CD4-positive, alpha-beta T cell treated with Interleukin-4 for 1 hour (primary cell): ENCODE results near the gene PRKAR1B.
"Not testable (repeated sequence)": the region's sequence is repeated elsewhere in the genome, so short reads cannot be mapped to it uniquely, and the experiment has no call there.

Experiments
- DNase-seq, 2 donors: peaks; one replicate each; pipeline ENCODE4 v3.0.0-alpha.2; 2020 to 2022

Gene PRKAR1B

GRCh38 chr7:638256-639011 lies 88.6 kb downstream of the PRKAR1B start:
- no peak for DNase-seq

DNA sequence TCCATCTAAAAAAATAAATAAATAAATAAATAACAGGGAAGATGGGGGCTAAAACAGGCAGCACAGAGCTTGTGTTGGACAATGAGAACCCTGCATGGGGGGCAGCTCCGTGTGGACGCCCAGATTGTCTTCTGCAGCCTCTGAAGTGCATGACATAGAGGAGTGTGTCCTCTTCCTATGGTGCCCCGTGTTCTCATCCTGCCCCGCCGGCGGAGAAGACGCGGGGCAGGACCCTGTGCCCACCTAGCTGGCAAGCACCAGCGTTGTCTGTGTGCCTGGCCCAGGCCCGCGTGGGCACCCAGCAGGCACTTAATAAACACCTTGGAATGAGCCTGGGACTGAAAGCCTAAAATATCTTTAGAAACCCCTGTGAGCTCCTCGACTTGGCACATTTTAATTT lies 89.3 kb downstream of the PRKAR1B start:
- DNase-seq: no peak

DNA sequence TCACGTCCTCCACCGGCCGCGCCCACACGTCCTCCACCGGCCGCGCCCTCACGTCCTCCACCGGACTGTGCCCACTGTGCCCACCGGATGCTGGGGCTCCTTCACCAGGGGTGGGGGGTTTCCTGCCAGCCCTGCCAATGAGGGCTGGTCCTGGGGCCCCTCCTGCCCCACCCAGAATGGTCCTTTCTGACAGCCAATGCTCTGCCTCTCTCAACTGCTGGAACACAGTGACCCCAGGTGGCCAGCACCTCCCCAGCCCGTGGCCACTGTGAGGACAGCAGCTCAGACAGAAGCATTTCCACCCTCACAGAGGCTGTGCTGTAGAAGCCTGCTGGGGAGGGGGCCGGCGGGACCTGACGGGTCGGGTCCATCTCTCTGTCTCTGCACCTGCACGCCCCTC lies 90.7 kb downstream of the PRKAR1B start:
- DNase-seq: peak; percentile 55 to 63

DNA sequence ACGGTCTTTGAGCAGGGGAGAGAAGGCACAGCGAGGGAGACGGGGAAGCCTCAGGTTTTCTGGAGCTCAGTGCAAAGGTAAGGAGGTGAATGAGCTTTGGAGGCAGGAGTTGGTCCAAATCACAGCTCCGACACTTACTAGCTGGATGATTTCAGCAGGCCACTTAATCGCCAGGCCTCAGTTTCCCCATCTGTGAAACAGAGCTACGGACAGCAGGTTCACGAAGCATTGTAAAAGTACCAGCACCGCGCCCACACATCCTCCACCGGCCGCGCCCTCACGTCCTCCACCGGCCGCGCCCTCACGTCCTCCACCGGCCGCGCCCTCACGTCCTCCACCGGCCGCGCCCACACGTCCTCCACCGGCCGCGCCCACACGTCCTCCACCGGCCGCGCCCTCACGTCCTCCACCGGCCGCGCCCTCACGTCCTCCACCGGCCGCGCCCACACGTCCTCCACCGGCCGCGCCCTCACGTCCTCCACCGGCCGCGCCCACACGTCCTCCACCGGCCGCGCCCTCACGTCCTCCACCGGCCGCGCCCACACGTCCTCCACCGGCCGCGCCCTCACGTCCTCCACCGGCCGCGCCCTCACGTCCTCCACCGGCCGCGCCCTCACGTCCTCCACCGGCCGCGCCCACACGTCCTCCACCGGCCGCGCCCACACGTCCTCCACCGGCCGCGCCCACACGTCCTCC lies 91.2 kb downstream of the PRKAR1B start:
- DNase-seq: not testable (repeated sequence)

DNA sequence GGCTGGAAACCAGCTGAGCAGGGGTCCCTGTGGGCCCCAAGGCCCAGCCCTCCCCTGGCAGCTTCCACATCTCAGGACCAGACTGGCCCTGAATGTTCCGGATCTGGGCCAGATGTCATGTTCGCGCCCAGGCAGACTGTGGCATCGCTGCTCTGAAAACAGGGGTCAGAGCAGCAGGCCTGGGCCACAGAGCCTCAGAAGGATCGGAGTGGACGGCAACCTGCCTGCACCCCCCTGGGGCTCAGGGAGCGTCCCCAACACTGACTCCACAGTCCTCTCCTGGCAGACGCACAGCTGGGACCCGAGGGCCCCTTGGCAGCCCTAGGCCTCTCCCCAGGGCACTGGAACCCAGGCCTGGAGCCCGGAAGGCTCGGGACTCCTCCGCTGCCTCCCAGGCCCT lies 91.9 kb downstream of the PRKAR1B start:
- no peak for DNase-seq

DNA sequence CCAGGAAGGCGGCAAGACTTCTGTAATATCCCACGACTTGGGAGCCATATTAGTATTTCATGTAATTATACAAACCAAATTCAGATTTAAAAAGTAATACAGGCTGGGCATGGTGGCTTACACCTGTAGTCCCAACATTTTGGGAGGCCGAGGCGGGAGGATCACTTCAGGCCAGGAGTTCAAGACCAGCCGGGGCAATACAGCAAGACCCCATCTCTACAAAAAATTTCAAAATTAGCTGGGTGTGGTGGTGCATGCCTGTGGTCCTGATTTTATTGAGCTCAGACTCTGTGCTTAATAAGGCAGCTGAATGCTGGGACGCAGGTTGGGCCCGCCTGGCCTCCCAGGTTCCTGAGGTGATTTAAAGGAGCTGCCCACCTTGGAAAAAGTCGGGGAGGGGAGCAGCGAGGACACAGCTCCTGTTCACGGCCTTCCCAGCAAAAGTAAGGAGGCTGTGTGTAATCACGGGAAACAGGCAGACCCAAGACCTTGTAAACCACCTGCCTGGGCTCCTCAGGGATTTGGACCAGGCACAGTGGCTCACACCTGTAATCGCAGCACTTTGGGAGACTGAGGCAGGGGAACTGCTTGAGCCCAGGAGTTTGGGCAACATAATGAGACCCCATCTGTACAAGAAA lies 93.6 kb downstream of the PRKAR1B start:
- DNase-seq: no peak

GRCh38 chr7:632831-633210 lies 94.3 kb downstream of the PRKAR1B start:
- no peak for DNase-seq

DNA sequence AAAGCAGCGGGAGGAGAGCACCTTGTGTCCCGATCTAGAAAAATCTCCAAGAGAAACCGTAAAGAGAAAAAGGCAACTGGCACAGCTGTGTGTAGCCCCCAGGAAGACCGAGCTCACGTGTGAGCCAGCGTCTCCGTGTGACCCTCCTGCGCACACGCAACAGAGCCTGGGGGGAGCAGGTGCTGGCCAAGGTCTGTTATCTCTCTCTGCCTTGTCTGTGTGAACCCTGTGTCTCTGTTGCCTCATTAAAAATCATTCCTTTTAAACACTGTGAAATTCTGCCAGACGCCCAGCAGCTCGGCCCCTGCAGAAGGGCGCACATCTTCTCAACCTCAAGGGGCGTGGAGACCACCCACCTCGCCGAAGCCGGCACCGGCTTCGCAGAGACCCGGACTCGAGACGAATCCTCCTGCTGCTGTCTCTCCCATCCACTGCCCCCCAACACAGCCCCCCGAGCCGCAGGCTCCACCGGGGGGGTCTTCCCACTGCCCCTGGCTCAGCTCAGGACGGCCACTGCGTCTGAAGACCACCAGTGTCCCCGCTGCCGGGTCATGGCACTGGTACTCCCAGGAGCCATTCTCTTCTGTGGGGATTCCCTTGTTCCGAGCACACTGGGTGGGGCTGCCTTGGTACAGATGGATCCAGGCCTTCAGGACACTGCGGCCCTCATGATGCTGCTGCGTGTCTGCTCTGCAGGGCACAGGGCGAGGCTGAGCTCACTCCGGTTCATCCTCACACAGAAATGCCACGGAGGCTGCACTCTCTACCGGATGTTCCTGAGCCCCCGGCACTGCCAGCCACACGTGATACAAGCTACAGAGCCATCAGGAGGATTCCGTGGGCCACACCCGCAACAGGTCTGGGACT lies 94.9 kb downstream of the PRKAR1B start:
- DNase-seq: no peak

DNA sequence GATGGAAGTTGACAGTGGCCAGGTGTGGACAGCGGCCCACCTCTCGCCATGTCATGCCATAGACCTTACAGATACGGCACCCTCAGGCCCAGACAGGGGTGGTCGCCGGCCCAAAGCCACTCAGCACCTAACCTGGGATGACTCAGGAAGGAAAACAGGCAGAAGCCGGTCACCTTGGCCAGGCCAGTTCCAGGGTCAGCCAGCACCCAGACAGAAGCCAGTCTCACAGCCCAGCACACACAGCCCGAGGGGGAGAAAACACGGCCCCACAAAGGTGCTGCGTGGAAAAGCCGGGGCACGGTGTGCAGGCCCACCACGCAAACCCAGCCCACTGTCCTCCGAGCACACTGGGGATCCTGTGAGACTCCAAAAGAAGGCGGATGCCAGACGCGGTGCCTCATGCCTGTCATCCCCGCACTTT lies 95.8 kb downstream of the PRKAR1B start:
- DNase-seq: no peak

DNA sequence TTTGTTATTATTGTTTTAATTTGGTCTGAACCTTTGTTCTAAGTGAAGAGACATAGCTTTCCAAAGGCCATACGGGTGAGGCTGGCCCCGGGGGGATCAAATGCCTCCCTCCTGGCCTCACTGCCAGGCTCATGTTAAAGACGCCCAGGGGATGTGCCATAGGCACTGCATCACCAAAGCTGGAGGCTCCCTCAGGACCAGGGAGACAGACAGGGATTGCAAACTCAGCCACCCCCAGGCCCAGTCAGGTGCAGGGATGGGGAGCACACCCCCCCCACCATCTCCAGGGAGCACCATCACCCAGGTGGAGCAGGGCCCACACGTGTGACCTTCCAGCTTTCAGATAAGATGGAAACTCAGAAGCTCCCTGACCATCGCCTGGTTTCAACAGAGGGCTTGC lies 96.5 kb downstream of the PRKAR1B start:
- no peak for DNase-seq

DNA sequence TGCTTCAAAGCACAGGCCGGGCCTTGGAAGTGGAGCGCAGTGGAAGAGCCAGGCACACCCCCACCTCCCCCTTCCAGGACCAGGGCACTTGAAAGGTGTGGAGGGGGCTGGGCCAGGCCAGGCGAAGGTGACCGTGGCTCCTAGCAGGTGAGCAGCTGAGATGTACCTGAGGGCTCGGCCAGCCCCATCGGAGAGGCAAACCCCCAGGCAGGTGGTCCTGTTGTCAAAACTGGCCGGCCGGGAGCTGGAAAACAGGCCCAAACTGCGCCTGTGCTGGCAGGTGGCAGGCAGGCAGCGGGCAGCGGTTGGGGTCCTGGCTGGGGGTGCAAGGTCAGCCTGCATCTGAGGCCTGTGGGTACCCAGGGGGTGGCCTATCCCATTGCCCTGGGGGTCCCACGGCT lies 97.0 kb downstream of the PRKAR1B start:
- no peak for DNase-seq

DNA sequence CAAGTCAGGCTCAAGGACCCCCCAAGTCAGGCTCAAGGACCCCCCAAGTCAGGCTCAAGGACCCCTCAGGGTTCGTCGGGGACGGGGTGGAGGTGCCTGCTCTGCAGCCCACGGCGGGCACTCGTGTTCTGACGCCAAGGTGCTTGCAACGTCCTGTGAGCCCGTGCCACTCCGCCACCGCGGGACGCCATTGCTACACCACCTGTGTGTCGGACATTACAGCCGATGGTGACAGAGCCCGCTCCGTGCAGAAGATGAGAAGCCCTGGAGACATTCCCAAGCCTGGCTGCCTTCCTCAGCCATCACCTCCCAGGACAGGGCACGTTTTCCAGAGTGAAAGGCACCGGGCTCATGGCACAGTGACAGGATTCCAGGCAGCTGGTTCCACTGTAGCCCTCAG lies 98.3 kb downstream of the PRKAR1B start:
- DNase-seq: no peak

DNA sequence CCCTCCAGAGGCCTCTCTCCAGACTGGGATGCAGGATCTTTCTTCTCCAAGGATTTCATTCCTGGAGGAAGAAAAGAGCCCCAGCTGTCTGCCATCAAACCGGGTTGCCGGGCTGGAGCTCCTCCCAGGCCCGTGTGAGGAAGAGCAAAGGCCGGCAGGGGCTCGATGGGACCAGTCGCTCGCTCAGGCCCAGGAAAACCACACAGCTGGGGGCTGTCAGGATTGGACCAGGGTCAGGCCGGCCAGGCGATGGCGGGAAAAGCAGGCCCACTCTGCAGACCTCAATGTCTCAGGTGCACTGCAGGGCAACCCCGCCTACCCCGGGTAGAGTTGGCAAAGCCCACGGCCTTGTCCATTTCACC lies 98.7 kb downstream of the PRKAR1B start:
- DNase-seq: no peak

GRCh38 chr7:627661-628401 lies 99.2 kb downstream of the PRKAR1B start:
- DNase-seq: no peak

GRCh38 chr7:625376-625971 lies 101.6 kb downstream of the PRKAR1B start:
- no peak for DNase-seq

DNA sequence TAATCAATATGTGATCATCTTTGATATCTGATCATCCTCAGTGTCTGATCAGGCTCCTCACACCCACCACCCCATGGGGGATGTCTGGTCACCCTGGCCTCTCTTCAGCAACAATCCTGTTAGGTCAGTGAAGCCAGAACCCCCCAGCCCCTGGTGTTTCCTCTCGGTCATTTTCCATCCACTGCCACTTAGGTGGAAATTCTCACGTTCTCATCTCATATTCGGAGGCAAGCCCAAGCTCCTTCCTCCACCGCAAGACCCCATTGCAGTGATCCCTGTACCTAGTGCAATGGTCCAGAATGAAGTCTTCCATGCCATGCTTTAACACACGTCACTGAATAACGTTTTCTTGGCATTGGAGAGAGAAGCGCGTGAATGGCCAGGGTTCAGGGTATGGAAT lies 103.6 kb downstream of the PRKAR1B start:
- DNase-seq: no peak

DNA sequence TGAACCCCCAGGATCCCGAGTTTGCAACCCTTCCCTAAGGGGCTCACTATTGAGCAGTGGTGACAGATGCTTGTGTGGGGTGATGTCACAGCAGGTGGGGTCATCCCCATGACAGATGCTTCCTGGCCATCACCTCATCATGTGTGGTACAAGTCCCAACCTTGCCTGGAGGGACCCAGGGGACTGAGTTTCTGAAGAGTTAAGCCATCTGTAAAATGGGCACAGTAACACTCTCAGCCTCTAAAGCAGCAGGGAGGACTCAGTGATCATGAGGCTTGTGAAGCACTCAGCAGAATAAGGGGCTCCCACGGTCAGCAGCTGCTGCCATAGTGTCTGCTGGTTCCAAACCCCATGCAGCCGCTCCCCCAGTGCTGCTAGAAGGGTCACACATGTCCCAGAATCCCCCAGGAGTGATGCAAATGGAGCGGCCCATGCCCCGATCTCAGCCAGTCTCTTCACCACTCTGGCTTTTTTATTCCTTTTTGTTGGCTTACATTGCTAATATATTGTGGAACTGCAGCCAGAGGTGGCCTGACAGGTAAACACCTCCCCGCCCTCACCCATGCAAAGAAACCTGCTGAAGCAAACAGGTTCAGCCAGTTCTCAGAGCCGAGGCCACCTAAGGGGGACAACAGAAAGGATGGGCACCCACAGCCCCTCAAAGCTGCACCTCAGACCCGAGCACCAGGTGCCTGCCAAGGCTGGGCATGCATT lies 105.4 kb downstream of the PRKAR1B start:
- no peak for DNase-seq

DNA sequence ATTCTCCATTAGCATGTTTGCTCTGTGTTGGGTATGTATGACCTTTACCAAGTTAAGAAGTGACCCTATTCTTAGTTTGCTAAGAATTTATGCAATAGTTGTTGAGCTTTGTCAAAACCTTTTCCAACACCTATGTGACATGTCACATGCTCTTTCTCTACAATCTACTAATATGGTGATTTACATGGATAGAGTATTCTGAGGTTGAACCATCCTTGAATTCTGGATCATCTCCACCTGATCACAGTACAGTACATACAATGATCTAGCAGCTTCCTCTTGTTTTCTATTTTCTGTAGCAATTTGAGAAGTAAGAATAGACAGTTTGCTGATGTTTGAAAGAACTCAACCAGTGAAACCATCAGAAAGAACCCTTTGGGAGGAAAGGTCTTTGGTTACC lies 106.2 kb downstream of the PRKAR1B start:
- no peak for DNase-seq

DNA sequence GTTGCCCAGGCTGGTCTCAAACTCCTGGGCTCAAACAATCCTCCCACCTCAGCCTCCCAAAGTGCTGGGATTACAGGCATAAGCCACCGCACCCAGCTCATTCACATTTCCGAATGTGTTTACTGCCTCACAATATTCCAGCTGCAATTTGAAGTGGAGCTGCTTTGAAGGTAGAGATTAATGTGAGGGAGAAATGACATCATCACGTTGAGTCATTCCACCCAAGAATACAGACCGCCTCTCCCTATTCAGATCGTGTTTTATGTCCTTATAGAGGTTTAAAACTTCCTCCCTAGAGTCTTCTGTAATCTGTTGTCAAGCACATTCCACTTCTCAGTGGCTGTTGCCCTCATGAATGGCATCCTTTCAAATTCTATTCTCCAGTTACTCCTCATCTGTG lies 107.0 kb downstream of the PRKAR1B start:
- no peak for DNase-seq

GRCh38 chr7:619368-619840 lies 107.7 kb downstream of the PRKAR1B start:
- DNase-seq: no peak
